ENCODE results near the gene SLC39A8. TPM values are rescaled to one million over a fixed set of nuclear protein-coding genes. Genes with fewer than 3 reads are reported as not detected.

Gene SLC39A8
- total RNA-seq, 2 donors from 2014 or later: 64.4 to 76.4 TPM

DNA sequence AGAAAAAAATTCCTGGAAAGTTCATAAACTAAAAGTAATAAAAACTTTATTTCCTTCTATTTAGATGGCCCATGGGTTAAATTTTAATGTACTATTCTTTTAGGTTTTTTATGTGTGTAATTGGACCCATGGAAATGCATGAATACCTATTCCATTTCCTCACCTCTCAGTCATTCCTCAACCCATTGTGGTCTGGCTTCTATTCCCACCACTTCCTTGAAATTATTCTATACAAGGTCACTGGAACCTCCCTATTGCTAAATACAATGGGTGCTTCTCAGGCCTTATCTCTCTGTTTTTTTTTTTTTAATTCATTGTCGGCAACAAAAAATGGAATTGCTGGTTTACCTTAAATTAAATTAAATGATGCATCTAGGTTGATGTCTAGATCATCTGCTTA is 17.2 kb downstream of the SLC39A8 start:
- peaks cover 5% of the 10 kb centered on the region for H3K36me3 Mint-ChIP-seq (ENCODE audit: low read depth)
- H3K27ac ChIP-seq (ENCODE audit: low read depth, low read length): no peak overlapping the region
- WGBS, 2 experiments (ENCODE audit: insufficient coverage in 1 of 2, insufficient read length in 1 of 2): 100% methylated on average over 1 of the region's 1 CpG; no CpG with 5 or more reads in 1 of the 2 experiments
- no peak overlapping the region for H3K4me3 Mint-ChIP-seq
- no peak overlapping the region for H3K4me3 ChIP-seq (ENCODE audit: low read length)
- H3K9me3 Mint-ChIP-seq: no peaks in the 10 kb centered on the region
- TF ChIP-seq, protein P1, sequence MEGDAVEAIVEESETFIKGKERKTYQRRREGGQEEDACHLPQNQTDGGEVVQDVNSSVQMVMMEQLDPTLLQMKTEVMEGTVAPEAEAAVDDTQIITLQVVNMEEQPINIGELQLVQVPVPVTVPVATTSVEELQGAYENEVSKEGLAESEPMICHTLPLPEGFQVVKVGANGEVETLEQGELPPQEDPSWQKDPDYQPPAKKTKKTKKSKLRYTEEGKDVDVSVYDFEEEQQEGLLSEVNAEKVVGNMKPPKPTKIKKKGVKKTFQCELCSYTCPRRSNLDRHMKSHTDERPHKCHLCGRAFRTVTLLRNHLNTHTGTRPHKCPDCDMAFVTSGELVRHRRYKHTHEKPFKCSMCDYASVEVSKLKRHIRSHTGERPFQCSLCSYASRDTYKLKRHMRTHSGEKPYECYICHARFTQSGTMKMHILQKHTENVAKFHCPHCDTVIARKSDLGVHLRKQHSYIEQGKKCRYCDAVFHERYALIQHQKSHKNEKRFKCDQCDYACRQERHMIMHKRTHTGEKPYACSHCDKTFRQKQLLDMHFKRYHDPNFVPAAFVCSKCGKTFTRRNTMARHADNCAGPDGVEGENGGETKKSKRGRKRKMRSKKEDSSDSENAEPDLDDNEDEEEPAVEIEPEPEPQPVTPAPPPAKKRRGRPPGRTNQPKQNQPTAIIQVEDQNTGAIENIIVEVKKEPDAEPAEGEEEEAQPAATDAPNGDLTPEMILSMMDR (conservative IDR thresholded peaks at IDR 0.05): no peak
- no peaks in the 10 kb centered on the region for H3K4me1 ChIP-seq (ENCODE audit: control insufficient read depth, insufficient read depth, low read length)
- DNase-seq: no peak
- no peaks in the 10 kb centered on the region for H3K9me3 ChIP-seq (ENCODE audit: control insufficient read depth, low read length)
- peaks cover 31% of the 10 kb centered on the region for H3K4me1 Mint-ChIP-seq
- no peaks in the 10 kb centered on the region for H3K27me3 Mint-ChIP-seq (ENCODE audit: insufficient read depth)
- H3K36me3 ChIP-seq (ENCODE audit: control insufficient read depth, insufficient read depth, low read length): no peaks in the 10 kb centered on the region
- no peaks in the 10 kb centered on the region for H3K27me3 ChIP-seq (ENCODE audit: control insufficient read depth, insufficient read depth, low read length, poor library complexity, severe bottlenecking)
- no peak overlapping the region for H3K27ac Mint-ChIP-seq
- no peak overlapping the region for H3K9ac ChIP-seq (ENCODE audit: extremely low read depth, low read length, poor library complexity, severe bottlenecking)

DNA sequence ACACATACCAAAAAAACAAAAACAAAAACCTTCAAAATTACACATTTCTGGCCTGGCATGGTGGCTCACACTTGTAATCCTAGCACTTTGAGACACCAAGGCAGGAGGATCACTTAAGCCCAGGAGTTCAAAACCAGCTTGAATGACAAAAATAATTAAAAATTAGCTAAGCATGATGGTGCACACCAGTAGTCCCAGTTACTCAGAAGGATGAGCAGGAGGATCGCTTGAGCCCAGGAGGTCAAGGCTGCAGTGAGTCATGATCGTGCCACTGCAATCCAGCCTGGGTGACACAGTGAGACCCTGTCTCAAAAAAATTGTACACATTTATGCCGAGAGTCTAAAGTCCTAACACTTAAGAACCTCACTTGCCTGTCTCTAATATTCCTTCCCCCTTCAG is 18.3 kb downstream of the SLC39A8 start:
- Histone ChIP-seq H3K4me1 (ENCODE audit: control insufficient read depth, insufficient read depth, low read length) (no peaks in the 10 kb centered on the region), H3K4me3 (ENCODE audit: low read length) (no peak overlapping the region), H3K36me3 (ENCODE audit: control insufficient read depth, insufficient read depth, low read length) (no peaks in the 10 kb centered on the region), H3K9me3 (ENCODE audit: control insufficient read depth, low read length) (no peaks in the 10 kb centered on the region), H3K27ac (ENCODE audit: low read depth, low read length) (no peak overlapping the region), H3K9ac (ENCODE audit: extremely low read depth, low read length, poor library complexity, severe bottlenecking) (no peak overlapping the region), H3K27me3 (ENCODE audit: control insufficient read depth, insufficient read depth, low read length, poor library complexity, severe bottlenecking) (no peaks in the 10 kb centered on the region)
- Mint-ChIP-seq H3K27me3 (ENCODE audit: insufficient read depth) (no peaks in the 10 kb centered on the region), H3K4me1 (peaks cover 35% of the 10 kb centered on the region), H3K27ac (no peak overlapping the region), H3K4me3 (no peak overlapping the region), H3K36me3 (ENCODE audit: low read depth) (peaks cover 2% of the 10 kb centered on the region), H3K9me3 (no peaks in the 10 kb centered on the region)
- no peak for DNase-seq
- TF ChIP-seq, protein P1 (conservative IDR thresholded peaks at IDR 0.05): no peak
- WGBS, 2 experiments (ENCODE audit: insufficient coverage in 1 of 2, insufficient read length in 1 of 2): 88 to 96% methylated on average over 3 of the region's 3 CpGs

DNA sequence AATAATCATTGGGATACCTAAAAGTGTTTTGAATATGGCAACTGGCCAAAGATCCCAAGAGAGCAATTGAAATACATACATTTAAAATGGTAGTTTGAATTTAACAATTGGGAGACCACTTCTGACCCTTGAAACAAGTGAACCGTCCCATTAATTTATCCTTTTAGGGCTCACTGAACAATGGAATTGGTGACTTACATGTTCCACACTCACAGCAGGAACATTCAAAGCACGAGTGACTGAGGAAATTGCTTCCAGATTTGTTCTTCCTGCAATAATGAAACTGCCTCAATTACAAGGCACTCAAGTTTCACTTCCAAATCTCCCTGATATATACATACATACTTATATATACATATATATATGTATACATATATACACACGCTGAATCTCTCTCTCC is 20.6 kb downstream of the SLC39A8 start:
- no peaks in the 10 kb centered on the region for H3K27me3 Mint-ChIP-seq (ENCODE audit: insufficient read depth)
- no peak overlapping the region for H3K27ac Mint-ChIP-seq
- Histone ChIP-seq H3K27me3 (ENCODE audit: control insufficient read depth, insufficient read depth, low read length, poor library complexity, severe bottlenecking) (no peaks in the 10 kb centered on the region), H3K36me3 (ENCODE audit: control insufficient read depth, insufficient read depth, low read length) (no peaks in the 10 kb centered on the region), H3K4me1 (ENCODE audit: control insufficient read depth, insufficient read depth, low read length) (no peaks in the 10 kb centered on the region), H3K4me3 (ENCODE audit: low read length) (no peak overlapping the region), H3K27ac (ENCODE audit: low read depth, low read length) (no peak overlapping the region), H3K9ac (ENCODE audit: extremely low read depth, low read length, poor library complexity, severe bottlenecking) (no peak overlapping the region), H3K9me3 (ENCODE audit: control insufficient read depth, low read length) (no peaks in the 10 kb centered on the region)
- H3K36me3 Mint-ChIP-seq (ENCODE audit: low read depth): peaks cover 2% of the 10 kb centered on the region
- H3K4me3 Mint-ChIP-seq: no peak overlapping the region
- 42 to 87% methylated on average over 2 to 3 of the region's 3 CpGs for WGBS, 2 experiments (ENCODE audit: insufficient coverage in 1 of 2, insufficient read length in 1 of 2)
- TF ChIP-seq, protein P1 (conservative IDR thresholded peaks at IDR 0.05): no peak
- peaks cover 28% of the 10 kb centered on the region for H3K4me1 Mint-ChIP-seq
- H3K9me3 Mint-ChIP-seq: no peaks in the 10 kb centered on the region
- DNase-seq: no peak
